Upper lobe of left lung (tissue), 4 donors: ENCODE results near the gene GOLIM4.

Experiments used
- CTCF ChIP-seq, 6 experiments: fragments of 450-650 bp in 4 of 6; fragments of 200-600 bp in 2 of 6; sonication (generic) in 2 of 6; IDR thresholded peaks; one replicate each; pipeline ENCODE4 v1.5.1; 2016 to 2019; ENCODE audit warnings: antibody characterized with exemption in 6 of 6
- POLR2A ChIP-seq, 4 donors: fragments of 450-650 bp; IDR thresholded peaks; one replicate each; pipeline ENCODE4 v1.5.1; 2016 to 2017; ENCODE audit warnings: antibody characterized with exemption in 4 of 4, mild to moderate bottlenecking in 2 of 4
- POLR2AphosphoS5 ChIP-seq, 2 donors: sonication (generic); formaldehyde crosslinking; IDR thresholded peaks; one replicate each; pipeline ENCODE4 v1.5.1; 2017; ENCODE audit warnings: antibody characterized with exemption in 2 of 2

- TF ChIP-seq POLR2AphosphoS5 (IDR thresholded peaks at IDR 0.05) (no peak), POLR2A (IDR thresholded peaks at IDR 0.05) (no peak), CTCF (IDR thresholded peaks at IDR 0.05) (no peak)
These were observed 6.4 kb downstream of the GOLIM4 start for GRCh38 chr3:168089179-168089771.
